Mucosa of descending colon (tissue), 3 donors: ENCODE results near the gene MANEA. TPM values are rescaled to one million over a fixed set of nuclear protein-coding genes. Genes with fewer than 3 reads are reported as not detected.

Experiments
- ATAC-seq: fragments of 200-7000 bp; cut with Tn5 transposase; one replicate; pipeline ENCODE4 v1.9.1; 2020; ENCODE audit warnings: mild to moderate bottlenecking, moderate library complexity
- DNase-seq, 3 donors: peaks; one replicate each; pipeline ENCODE4 v3.0.0-alpha.2; 2020
- H3K36me3 ChIP-seq: fragments of 200-600 bp; one replicate; pipeline ENCODE4 v1.8.0; 2021; ENCODE audit warnings: low read depth, mild to moderate bottlenecking
- H3K4me1 ChIP-seq: fragments of 200-600 bp; one replicate; pipeline ENCODE4 v1.8.0; 2021; ENCODE audit warnings: low read depth, mild to moderate bottlenecking
- H3K4me3 ChIP-seq: fragments of 200-600 bp; one replicate; pipeline ENCODE4 v1.8.0; 2021; ENCODE audit warnings: mild to moderate bottlenecking
- H3K9me3 ChIP-seq: fragments of 200-600 bp; one replicate; pipeline ENCODE4 v1.8.0; 2021; ENCODE audit warnings: mild to moderate bottlenecking
- intact Hi-C, 2 donors: fragments of 100-400 bp; cut with DNase I in 1 of 2; cut with micrococcal nuclease in 1 of 2; formaldehyde crosslinking; loops; one replicate each; pipeline versions ENCODE4 v1.11.0 to v1.11.1; 2022; cut with DNase I, micrococcal nuclease
- total RNA-seq, 3 donors: library from RNA; stranded (reverse); fragmentation: NEBNext Ultra II Directional in 2 of 3; extraction: Animal tissue kit (Norgen Biotek cat#: 25700) in 2 of 3; gene quantifications; one replicate each; pipeline versions ENCODE4 v1.2.1 to v1.2.4, GENCODE V29; 2021 to 2023
- TF ChIP-seq, protein P1 (sequence below): fragments of 200-600 bp; IDR thresholded peaks from one replicate; pipeline ENCODE4 v1.8.0; 2022; ENCODE audit warnings: antibody characterized with exemption, mild to moderate bottlenecking
- donor health status: DM: no; HTN: no; CAD: no; lungs with moderate emphysema.
- donor health status: DM: no; HTN: no; CAD: no.
- donor health status: DM: no; HTN: yes; CAD: no.

Gene MANEA
- total RNA-seq, 3 donors from 2014 or later: 4.8 to 8.7 (median 5.7) TPM

- DNase-seq (no peak), ATAC-seq (no peak)
- Histone ChIP-seq H3K9me3 (no peaks in the 10 kb centered on the region), H3K36me3 (no peaks in the 10 kb centered on the region), H3K4me3 (no peak overlapping the region), H3K4me1 (no peaks in the 10 kb centered on the region)
- intact Hi-C loops: no loop called here
- TF ChIP-seq, protein P1, sequence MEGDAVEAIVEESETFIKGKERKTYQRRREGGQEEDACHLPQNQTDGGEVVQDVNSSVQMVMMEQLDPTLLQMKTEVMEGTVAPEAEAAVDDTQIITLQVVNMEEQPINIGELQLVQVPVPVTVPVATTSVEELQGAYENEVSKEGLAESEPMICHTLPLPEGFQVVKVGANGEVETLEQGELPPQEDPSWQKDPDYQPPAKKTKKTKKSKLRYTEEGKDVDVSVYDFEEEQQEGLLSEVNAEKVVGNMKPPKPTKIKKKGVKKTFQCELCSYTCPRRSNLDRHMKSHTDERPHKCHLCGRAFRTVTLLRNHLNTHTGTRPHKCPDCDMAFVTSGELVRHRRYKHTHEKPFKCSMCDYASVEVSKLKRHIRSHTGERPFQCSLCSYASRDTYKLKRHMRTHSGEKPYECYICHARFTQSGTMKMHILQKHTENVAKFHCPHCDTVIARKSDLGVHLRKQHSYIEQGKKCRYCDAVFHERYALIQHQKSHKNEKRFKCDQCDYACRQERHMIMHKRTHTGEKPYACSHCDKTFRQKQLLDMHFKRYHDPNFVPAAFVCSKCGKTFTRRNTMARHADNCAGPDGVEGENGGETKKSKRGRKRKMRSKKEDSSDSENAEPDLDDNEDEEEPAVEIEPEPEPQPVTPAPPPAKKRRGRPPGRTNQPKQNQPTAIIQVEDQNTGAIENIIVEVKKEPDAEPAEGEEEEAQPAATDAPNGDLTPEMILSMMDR: no peak
Measured at GRCh38 chr6:95649451-95649850, 72.1 kb downstream of the MANEA start.

- H3K4me3 ChIP-seq: no peak overlapping the region
- ATAC-seq: no peak
- intact Hi-C loops: no loop called here
- H3K9me3 ChIP-seq: no peaks in the 10 kb centered on the region
- TF ChIP-seq, protein P1: no peak
- DNase-seq: no peak
- H3K4me1 ChIP-seq: no peaks in the 10 kb centered on the region
- no peaks in the 10 kb centered on the region for H3K36me3 ChIP-seq
Measured at GRCh38 chr6:95654176-95654575, 76.8 kb downstream of the MANEA start.

GRCh38 chr6:95658886-95659285 lies 81.6 kb downstream of the MANEA start:
- ATAC-seq (no peak), DNase-seq (no peak)
- Histone ChIP-seq H3K4me3 (no peak overlapping the region), H3K36me3 (no peaks in the 10 kb centered on the region), H3K9me3 (no peaks in the 10 kb centered on the region), H3K4me1 (no peaks in the 10 kb centered on the region)
- intact Hi-C loops: no loop called here
- TF ChIP-seq, protein P1: no peak
